Omental fat pad (tissue), 4 donors: ENCODE results near the gene GATAD2B. TPM values are rescaled to one million over a fixed set of nuclear protein-coding genes. Genes with fewer than 3 reads are reported as not detected.

Experiments used
- ATAC-seq: fragments of 150-250 bp; one replicate; pipeline ENCODE4 v1.9.1; 2016; ENCODE audit warnings: mild to moderate bottlenecking, moderate library complexity; ENCODE audit not compliant: low FRiP score
- DNase-seq: peaks from one replicate; pipeline ENCODE4 v3.0.0-alpha.2; 2019; ENCODE audit warnings: low spot score
- total RNA-seq, 4 donors: library from RNA; depleted of rRNA; stranded (reverse); fragments of >200 nt; gene quantifications; one replicate each; pipeline ENCODE4 v1.1.0, GENCODE V29; 2016
- TF ChIP-seq, protein P1 (sequence below), 3 donors: fragments of 450-650 bp; IDR thresholded peaks; one replicate each; pipeline ENCODE4 v1.5.1; 2016 to 2017; ENCODE audit warnings: antibody characterized with exemption in 3 of 3, mild to moderate bottlenecking in 3 of 3, moderate library complexity in 2 of 3

Gene GATAD2B
- total RNA-seq, 4 donors from 2014 or later, result 14.3 to 26.2 (median 17.8) TPM

DNA sequence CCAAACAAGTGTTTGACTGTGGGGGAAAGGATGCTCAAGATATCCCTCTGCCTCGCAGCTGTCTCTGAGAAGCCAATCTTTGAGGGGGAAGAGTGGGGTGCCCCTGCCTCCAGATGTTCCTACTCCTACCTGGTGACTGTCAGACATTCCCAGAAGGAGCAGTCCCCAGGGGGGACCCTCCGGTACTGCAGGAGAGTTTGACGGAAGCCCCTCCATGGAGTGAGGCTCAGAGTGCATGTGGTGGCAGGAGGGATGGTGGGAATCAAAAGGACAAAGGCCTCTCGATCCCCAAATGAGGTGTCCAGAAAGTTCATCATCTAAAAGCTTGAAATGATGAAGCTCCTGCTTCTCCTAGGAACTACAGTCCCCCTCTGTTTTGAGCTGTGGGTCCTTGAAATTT is 142.2 kb downstream of the GATAD2B start:
- no peak for DNase-seq
- TF ChIP-seq, protein P1, sequence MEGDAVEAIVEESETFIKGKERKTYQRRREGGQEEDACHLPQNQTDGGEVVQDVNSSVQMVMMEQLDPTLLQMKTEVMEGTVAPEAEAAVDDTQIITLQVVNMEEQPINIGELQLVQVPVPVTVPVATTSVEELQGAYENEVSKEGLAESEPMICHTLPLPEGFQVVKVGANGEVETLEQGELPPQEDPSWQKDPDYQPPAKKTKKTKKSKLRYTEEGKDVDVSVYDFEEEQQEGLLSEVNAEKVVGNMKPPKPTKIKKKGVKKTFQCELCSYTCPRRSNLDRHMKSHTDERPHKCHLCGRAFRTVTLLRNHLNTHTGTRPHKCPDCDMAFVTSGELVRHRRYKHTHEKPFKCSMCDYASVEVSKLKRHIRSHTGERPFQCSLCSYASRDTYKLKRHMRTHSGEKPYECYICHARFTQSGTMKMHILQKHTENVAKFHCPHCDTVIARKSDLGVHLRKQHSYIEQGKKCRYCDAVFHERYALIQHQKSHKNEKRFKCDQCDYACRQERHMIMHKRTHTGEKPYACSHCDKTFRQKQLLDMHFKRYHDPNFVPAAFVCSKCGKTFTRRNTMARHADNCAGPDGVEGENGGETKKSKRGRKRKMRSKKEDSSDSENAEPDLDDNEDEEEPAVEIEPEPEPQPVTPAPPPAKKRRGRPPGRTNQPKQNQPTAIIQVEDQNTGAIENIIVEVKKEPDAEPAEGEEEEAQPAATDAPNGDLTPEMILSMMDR (IDR thresholded peaks at IDR 0.05), result no peak
- ATAC-seq, result no peak

DNA sequence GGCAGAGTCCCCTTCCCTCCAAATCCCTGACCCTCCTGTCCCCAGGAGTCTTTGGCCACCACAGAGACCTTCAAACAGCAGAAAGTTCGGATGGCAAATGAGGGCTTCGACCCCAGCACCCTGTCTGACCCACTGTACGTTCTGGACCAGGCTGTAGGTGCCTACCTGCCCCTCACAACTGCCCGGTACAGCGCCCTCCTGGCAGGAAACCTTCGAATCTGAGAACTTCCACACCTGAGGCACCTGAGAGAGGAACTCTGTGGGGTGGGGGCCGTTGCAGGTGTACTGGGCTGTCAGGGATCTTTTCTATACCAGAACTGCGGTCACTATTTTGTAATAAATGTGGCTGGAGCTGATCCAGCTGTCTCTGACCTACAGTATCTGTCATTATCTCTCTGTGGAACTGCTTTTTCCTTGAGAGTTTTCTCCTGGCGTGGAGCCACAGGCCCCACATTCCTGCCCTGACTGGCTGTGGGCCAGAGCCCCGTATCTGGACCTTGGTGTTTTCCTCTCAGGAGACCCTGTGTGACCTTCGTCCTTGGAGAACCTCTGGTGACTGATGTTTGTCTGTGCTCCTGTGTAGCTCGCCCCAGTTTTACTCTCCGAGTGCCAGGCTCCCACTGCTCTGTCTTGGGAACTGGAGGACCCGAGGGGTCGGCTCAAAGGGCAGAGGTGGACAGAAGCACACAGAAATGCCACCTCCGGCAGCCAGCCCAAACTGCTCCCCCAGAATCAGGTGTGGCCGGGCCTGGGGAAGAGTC is 142.8 kb downstream of the GATAD2B start:
- no peak for DNase-seq
- no peak for ATAC-seq
- TF ChIP-seq, protein P1 (IDR thresholded peaks at IDR 0.05), result no peak

DNA sequence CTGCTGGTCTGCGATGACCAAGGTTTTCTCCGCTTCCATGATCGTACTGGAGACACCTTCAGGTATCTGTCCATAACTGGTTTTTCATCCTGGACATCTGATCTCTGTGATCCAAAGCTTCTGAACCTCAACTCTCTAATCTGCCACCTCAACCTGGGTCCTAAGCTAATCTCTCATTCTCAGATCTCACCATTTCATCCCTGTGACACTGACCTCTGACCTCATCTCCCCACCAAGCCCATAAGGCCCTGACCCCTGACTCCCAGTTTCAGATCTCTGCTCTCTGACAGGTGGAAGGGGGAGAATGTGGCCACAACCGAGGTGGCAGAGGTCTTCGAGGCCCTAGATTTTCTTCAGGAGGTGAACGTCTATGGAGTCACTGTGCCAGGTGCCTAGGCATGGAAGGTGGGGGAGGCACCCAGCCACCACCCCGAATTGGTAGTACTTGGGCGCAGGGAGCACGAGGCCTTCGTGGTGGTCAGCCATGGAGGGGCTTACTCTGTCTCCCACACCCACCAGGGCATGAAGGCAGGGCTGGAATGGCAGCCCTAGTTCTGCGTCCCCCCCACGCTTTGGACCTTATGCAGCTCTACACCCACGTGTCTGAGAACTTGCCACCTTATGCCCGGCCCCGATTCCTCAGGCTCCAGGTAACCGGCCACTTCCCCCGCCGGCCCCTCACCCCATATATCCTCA is 143.8 kb downstream of the GATAD2B start:
- TF ChIP-seq, protein P1 (IDR thresholded peaks at IDR 0.05), result no peak

DNA sequence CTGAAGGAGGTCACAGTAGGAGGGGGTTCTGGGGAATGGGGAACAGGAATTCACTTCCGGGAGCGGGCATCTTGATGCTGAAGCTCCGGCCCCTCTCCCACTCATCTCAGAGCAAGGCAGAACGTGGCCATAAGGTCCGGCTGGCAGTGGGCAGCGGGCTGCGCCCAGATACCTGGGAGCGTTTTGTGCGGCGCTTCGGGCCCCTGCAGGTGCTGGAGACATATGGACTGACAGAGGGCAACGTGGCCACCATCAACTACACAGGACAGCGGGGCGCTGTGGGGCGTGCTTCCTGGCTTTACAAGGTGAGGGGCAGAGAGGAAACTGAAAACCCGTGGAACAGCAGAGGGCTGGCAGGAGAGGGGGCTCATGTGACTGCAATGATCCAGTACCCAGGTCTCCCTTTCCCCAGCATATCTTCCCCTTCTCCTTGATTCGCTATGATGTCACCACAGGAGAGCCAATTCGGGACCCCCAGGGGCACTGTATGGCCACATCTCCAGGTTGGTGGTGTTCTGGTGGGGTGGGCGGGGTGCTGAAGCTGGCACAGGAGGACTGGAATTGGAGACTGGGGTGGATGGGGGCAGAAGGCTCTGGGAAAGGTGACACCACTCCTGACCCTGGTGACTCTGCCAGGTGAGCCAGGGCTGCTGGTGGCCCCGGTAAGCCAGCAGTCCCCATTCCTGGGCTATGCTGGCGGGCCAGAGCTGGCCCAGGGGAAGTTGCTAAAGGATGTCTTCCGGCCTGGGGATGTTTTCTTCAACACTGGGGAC is 144.5 kb downstream of the GATAD2B start:
- TF ChIP-seq, protein P1 (IDR thresholded peaks at IDR 0.05), result no peak
- no peak for DNase-seq
- no peak for ATAC-seq

More for the DNA sequence above, 143.8 kb downstream of the GATAD2B start:
- no peak for DNase-seq
- ATAC-seq, result no peak

DNA sequence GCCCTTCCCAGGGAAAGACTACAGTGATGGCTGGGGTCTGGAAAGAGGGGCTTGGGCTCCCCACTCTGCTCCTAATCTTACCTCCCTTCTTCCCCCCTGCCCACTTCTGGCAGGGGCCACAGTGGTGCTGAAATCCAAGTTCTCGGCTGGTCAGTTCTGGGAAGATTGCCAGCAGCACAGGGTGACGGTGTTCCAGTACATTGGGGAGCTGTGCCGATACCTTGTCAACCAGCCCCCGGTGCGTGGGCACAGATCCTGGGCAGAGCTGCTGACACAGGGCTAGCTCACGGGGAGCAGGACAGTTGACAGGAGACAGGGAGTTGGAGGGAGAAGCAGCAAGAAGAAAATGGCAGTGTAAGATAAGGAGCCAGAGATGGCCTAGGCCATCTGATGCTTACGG is 145.1 kb downstream of the GATAD2B start:
- ATAC-seq (no peak), DNase-seq (no peak)
- TF ChIP-seq, protein P1 (IDR thresholded peaks at IDR 0.05), result no peak

DNA sequence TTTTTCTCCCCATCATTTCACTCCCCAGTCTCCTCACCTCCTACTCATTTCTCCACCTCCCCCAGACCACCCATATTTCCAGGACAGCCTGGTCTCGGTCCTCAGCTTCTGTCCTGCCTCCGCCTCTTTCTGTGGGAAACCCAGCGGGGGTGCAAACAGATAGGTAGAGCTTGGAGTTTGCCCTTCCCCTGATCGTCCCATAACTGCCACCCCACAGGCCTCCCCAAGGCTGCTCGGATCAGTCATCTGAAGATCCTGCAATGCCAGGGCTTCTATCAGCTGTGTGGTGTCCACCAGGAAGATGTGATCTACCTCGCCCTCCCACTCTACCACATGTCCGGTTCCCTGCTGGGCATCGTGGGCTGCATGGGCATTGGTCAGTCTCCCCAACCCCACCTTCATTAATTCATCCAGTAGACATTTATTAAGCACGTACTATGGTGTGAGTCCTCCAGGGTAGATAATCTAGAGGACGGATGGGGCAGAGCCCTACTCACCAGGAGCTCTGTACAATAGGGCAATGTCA is 145.9 kb downstream of the GATAD2B start:
- no peak for DNase-seq
- TF ChIP-seq, protein P1 (IDR thresholded peaks at IDR 0.05), result no peak

More for the DNA sequence above, 145.9 kb downstream of the GATAD2B start:
- no peak for ATAC-seq
